Measurements from ENCODE around the gene ANKRD10. TPM values are rescaled to one million over a fixed set of nuclear protein-coding genes. Genes with fewer than 3 reads are reported as not detected.

The ANKRD10 gene
- total and polyA plus RNA-seq, 2 of the 8 experiments (the other 6 are each of a cell fraction or from before 2014, with no cell fraction given) = 146 to 218 TPM

- 0 out of 2 replicates have a peak, but pooled peaks have one; percentile 28 for TF ChIP-seq TEAD4 (IDR thresholded peaks at IDR 0.05; ENCODE audit: low read depth, low read length)
- no peak for TF ChIP-seq RFX5 (IDR thresholded peaks at IDR 0.05; ENCODE audit: borderline replicate concordance, low read depth, low read length)
- TF ChIP-seq GABPA (IDR thresholded peaks at IDR 0.05; ENCODE audit: borderline replicate concordance, insufficient read depth, low read length) = no peak
- TF ChIP-seq ZNF274 (IDR thresholded peaks at IDR 0.05; ENCODE audit: borderline replicate concordance, extremely low read depth, low read length) = no peak
- FAIRE-seq = no peak
- peak in 1 of 2 experiments; percentile 47 for DNase-seq (ENCODE audit: low read depth in 1 of 2, low spot score in 2 of 2)
Observed at GRCh38 chr13:110853235-110853721, 61.6 kb downstream of the ANKRD10 start.

More at GRCh38 chr13:110853235-110853721, 61.6 kb downstream of the ANKRD10 start:
- Histone ChIP-seq H3K27ac (ENCODE audit: low read depth, low read length) (no peak overlapping the region), H4K91ac (replicated peaks; ENCODE audit: insufficient read length, low read length) (no peak overlapping the region), H3K23ac (ENCODE audit: insufficient read length) (no peak overlapping the region), H2BK20ac (ENCODE audit: low read length) (no peak overlapping the region), H2AK5ac (ENCODE audit: low read depth, low read length) (no peak overlapping the region), H3K4me3 (ENCODE audit: extremely low read depth in 1 of 4, insufficient read depth in 2 of 4, low read depth in 3 of 4, low read length in 4 of 4) (no peak overlapping the region), H3K9me3 (ENCODE audit: insufficient read depth in 2 of 2, low read depth in 1 of 2, low read length in 1 of 2) (peaks cover 3 to 8% of the 10 kb centered on the region in 2 experiments; a peak in 1 of 4 replicates), H4K20me1 (replicated peaks in 1 of 2; ENCODE audit: control insufficient read depth in 1 of 2, insufficient read depth in 2 of 2, low read length in 2 of 2) (no peaks in the 10 kb centered on the region), H2BK120ac (replicated peaks; ENCODE audit: low read depth, low read length) (no peak overlapping the region), H2BK5ac (ENCODE audit: low read depth, low read length) (no peak overlapping the region), H3K18ac (ENCODE audit: extremely low read depth, low read length) (no peak overlapping the region), H3K23me2 (ENCODE audit: low read depth, low read length) (no peaks in the 10 kb centered on the region), H3K4me2 (ENCODE audit: insufficient read depth in 1 of 2, low read depth in 2 of 2, low read length in 2 of 2) (no peak overlapping the region), H3K27me3 (replicated peaks in 1 of 4; ENCODE audit: control insufficient read depth in 3 of 4, extremely low read depth in 1 of 4, insufficient read depth in 3 of 4, low read length in 3 of 4) (no peaks in the 10 kb centered on the region), H3K56ac (replicated peaks; ENCODE audit: insufficient read length, low read depth, low read length) (no peak overlapping the region), H2BK12ac (ENCODE audit: low read depth, low read length) (no peak overlapping the region), H2AFZ (ENCODE audit: low read length) (peak overlapping the region; percentile 36; the same call in 1 of the 2 replicates), H2BK15ac (ENCODE audit: low read length) (no peak overlapping the region), H4K5ac (ENCODE audit: insufficient read length, low read depth, low read length) (no peak overlapping the region), H3K4ac (replicated peaks; ENCODE audit: insufficient read length, low read depth, low read length) (no peak overlapping the region), H3K9ac (replicated peaks in 1 of 4; ENCODE audit: extremely low read depth in 1 of 4, low read depth in 3 of 4, low read length in 3 of 4) (no peak overlapping the region; a peak in 1 of 7 replicates), H4K8ac (ENCODE audit: extremely low read depth, insufficient read depth, low read length) (no peak overlapping the region), H3K79me2 (ENCODE audit: control insufficient read depth in 1 of 2, insufficient read depth in 2 of 2, low read length in 2 of 2) (no peaks in the 10 kb centered on the region), H3K36me3 (ENCODE audit: control insufficient read depth in 2 of 4, insufficient read depth in 4 of 4, low read length in 3 of 4) (no peaks in the 10 kb centered on the region), H3K14ac (ENCODE audit: insufficient read length) (no peak overlapping the region), H3K79me1 (ENCODE audit: low read depth, low read length) (no peaks in the 10 kb centered on the region), H3K4me1 (replicated peaks in 1 of 4; ENCODE audit: control insufficient read depth in 3 of 4, insufficient read depth in 4 of 4, low read length in 3 of 4) (peaks cover 0 to 12% (median 0%) of the 10 kb centered on the region in 4 experiments; a peak in 3 of 7 replicates)
- ChIA-PET CTCF (ENCODE audit: partially characterized antibody) (interaction anchor here (0.8 to 2.1 kb wide), 2 partner anchors 18 to 23 kb away, joined by 4 read pairs; no protein-coding TSS in a partner anchor), POLR2A (ENCODE audit: partially characterized antibody) (no interaction called here)
- 85% methylated on average over 12 of the region's 20 CpGs; no CpG with 5 or more reads in 1 of the 2 experiments for WGBS, 2 experiments (ENCODE audit: extremely low coverage in 1 of 2, insufficient coverage in 1 of 2, insufficient read length in 1 of 2, insufficient replicate concordance in 2 of 2, low coverage in 1 of 2, low lambda C conversion rate in 2 of 2, missing lambda C conversion rate in 1 of 2)

Measured in H1 (cell line).